Stimulated activated naive B cell treated with anti-CD40 and anti-IgM and Interleukin-4, amounts not matched to agents 10 μg/mL and 1 μg/mL and 100 μg/mL, for 72 hours (primary cell): ENCODE data around the gene CCNF.
A peak's percentile ranks its signal among the peaks of the same experiment; 100 is the strongest.
"Not testable (repeated sequence)": the region's sequence is repeated elsewhere in the genome, so short reads cannot be mapped to it uniquely, and the experiment has no call there.

Experiments used
- ATAC-seq, 2 donors: fragments of 150-1000 bp; cut with Tn5 transposase; replicated peaks; 2 replicates each; pipeline ENCODE4 v1.10.0; 2021; ENCODE audit warnings: moderate library complexity in 1 of 2
- DNase-seq: peaks from one replicate; pipeline ENCODE4 v3.0.0; 2021
- H3K27ac Mint-ChIP-seq: one replicate; pipeline ENCODE4 v1.8.0; 2022; ENCODE audit warnings: mild to moderate bottlenecking, mixed read lengths
- H3K27me3 Mint-ChIP-seq, 2 donors: one replicate each; pipeline ENCODE4 v1.8.0; 2022; ENCODE audit warnings: mixed read lengths in 2 of 2
- H3K36me3 Mint-ChIP-seq, 2 donors: one replicate each; pipeline ENCODE4 v1.8.0; 2022; ENCODE audit warnings: mixed read lengths in 2 of 2, mild to moderate bottlenecking in 1 of 2
- H3K4me1 Mint-ChIP-seq, 2 donors: one replicate each; pipeline ENCODE4 v1.8.0; 2022; ENCODE audit warnings: mixed read lengths in 2 of 2, mild to moderate bottlenecking in 1 of 2
- H3K4me3 Mint-ChIP-seq, 2 donors: one replicate each; pipeline ENCODE4 v1.8.0; 2022; ENCODE audit warnings: mild to moderate bottlenecking in 2 of 2, mixed read lengths in 2 of 2, moderate library complexity in 1 of 2
- H3K9me3 Mint-ChIP-seq, 2 donors: one replicate each; pipeline ENCODE4 v1.8.0; 2022; ENCODE audit warnings: mixed read lengths in 2 of 2, mild to moderate bottlenecking in 1 of 2

The CCNF gene

DNA sequence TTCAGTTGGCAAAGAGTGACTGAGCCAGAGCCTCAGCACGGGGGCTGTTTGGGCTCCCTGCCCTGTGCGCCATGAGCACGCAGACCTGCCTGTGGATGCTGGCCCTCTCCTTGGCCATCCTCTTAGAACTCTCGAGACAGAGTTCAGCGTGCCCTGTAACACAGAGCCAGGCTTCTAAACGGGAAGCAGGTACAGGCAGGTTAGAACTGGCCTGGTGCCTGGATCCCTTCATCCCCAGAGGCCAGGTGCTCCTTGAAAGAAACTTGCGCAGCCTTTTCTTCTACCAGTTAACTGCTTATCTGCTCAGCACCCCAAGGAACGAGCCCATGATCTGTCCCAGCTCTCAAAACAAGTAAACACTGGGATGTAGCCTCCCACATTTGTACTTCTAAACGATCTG is 6.9 kb downstream of the CCNF start:
- Mint-ChIP-seq H3K27ac (no peak overlapping the region), H3K4me3 (no peak overlapping the region), H3K9me3 (peaks cover 0 to 5% of the 10 kb centered on the region in 2 donors), H3K36me3 (peaks cover 24 to 35% of the 10 kb centered on the region in 2 donors), H3K4me1 (peaks cover 12 to 21% of the 10 kb centered on the region in 2 donors), H3K27me3 (no peaks in the 10 kb centered on the region)
- DNase-seq (no peak), ATAC-seq (no peak)

DNA sequence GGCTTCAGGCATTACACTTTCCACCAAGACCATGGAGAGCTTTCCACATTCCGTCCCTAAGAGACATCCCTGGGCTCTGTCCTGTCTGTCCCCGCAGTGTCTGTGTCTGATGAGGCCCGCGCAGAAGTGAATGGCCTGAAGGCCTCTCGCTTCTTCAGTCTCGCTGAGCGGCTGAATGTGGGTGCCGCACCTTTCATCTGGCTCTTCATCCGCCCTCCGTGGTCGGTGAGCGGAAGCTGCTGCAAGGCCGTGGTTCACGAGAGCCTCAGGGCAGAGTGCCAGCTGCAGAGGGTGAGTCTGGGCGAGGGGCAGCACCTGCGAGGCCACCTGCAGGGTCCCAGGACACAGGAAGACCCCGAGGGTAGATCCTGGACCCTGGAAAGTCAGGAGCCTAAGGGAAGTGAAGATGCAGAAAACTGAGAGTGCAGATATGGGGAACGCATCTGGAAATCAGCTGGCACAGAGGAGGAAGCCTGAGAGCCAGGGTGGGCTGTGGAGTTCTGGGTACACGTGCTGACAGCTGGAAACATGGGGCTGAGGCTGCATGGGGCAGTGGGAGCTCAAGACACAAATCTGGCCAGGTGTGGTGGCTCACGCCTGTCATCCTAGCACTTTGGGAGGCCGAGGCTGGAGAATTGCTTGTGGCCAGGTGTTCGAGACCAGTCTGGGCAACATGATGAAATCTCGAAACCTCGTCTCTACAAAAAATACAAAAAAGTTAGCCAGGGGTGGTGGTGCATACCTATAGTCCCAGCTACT is 8.0 kb downstream of the CCNF start:
- Mint-ChIP-seq H3K4me1 (peaks cover 12 to 21% of the 10 kb centered on the region in 2 donors), H3K4me3 (no peak overlapping the region), H3K36me3 (peaks cover 24 to 35% of the 10 kb centered on the region in 2 donors), H3K27ac (no peak overlapping the region), H3K9me3 (peaks cover 0 to 5% of the 10 kb centered on the region in 2 donors), H3K27me3 (no peaks in the 10 kb centered on the region)
- ATAC-seq: no peak
- DNase-seq: no peak

DNA sequence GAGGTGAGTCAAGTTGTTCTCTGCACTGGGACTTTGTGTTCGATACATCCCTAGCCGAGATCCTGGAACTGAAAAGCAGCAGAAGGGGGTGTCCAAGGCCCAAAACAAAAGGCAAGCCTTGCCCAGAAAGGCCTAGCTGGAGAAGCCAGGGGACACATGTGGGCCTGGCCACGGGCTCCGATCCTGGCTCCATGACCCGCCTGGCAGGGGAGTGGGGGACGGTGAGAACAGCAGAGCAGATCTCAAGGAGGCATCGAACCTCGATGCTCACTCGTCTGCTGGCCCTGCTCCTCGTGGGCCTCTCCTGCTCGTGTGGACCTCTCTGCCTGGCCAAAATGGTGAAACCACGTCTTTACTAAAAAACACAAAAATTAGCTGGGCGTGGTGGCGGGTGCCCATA is 8.9 kb downstream of the CCNF start:
- Mint-ChIP-seq H3K27me3 (no peaks in the 10 kb centered on the region), H3K27ac (no peak overlapping the region), H3K4me3 (no peak overlapping the region), H3K36me3 (peaks cover 21 to 32% of the 10 kb centered on the region in 2 donors), H3K4me1 (peaks cover 12 to 21% of the 10 kb centered on the region in 2 donors), H3K9me3 (peaks cover 0 to 5% of the 10 kb centered on the region in 2 donors)
- DNase-seq (no peak), ATAC-seq (no peak)

DNA sequence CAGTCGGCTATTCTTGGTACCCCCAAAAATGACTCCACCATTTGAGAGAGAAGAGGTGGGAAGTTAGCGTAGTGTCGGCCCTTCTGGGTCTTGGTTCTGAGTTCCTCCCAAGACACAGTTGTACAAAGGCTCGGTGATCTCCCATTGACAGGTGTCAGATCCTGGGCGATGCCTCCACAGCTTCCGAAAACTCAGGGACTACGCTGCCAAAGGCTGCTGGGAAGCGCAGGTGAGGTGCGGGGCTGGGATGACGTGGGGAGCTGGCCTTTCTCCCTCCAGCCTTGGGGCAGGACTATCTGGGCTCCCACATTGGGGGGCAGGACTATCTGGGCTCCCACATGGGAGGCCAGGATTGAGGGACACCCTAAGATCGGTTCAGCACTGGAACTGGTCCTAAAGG is 10.4 kb downstream of the CCNF start:
- no peak overlapping the region for H3K27ac Mint-ChIP-seq
- H3K9me3 Mint-ChIP-seq: peaks cover 0 to 5% of the 10 kb centered on the region in 2 donors
- no peak overlapping the region for H3K4me3 Mint-ChIP-seq
- H3K36me3 Mint-ChIP-seq: peaks cover 22 to 28% of the 10 kb centered on the region in 2 donors
- no peaks in the 10 kb centered on the region for H3K27me3 Mint-ChIP-seq
- no peak for ATAC-seq
- H3K4me1 Mint-ChIP-seq: peaks cover 12 to 21% of the 10 kb centered on the region in 2 donors
- DNase-seq: no peak

DNA sequence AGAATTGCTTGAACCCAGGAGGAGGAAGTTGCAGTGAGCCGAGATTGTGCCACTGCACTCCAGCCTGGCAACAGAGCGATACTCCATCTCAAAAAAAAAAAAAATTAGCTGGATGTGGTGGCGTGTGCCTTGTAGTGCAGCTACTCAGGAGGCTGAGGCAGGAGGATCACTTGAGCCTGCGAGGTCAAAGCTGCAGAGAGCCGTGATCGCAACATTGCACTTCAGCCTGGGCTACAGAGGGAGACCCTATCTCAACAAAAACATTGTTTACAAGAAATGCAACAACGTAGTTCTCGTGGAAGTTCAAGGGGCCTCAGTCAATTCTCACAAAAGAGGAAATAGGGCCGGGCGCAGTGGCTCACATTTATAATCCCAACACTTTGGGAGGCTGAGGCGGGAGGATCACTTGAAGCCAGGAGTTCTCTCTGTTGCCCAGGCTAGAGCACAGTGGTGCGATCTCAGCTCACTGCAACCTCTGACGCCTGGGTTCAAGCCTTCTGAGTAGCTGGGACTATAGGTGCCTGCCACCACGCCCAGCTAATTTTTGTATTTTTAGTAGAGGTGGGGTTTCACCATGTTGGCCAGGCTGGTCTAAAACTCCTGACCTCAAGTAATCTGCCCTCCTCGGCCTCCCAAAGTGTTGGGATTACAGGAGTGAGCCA is 12.0 kb downstream of the CCNF start:
- not testable (repeated sequence) for DNase-seq, H3K4me3 Mint-ChIP-seq, H3K9me3 Mint-ChIP-seq, H3K27ac Mint-ChIP-seq, ATAC-seq, H3K27me3 Mint-ChIP-seq
- Mint-ChIP-seq H3K4me1 (peaks cover 12 to 21% of the 10 kb centered on the region in 2 donors), H3K36me3 (peaks cover 28 to 41% of the 10 kb centered on the region in 2 donors)

DNA sequence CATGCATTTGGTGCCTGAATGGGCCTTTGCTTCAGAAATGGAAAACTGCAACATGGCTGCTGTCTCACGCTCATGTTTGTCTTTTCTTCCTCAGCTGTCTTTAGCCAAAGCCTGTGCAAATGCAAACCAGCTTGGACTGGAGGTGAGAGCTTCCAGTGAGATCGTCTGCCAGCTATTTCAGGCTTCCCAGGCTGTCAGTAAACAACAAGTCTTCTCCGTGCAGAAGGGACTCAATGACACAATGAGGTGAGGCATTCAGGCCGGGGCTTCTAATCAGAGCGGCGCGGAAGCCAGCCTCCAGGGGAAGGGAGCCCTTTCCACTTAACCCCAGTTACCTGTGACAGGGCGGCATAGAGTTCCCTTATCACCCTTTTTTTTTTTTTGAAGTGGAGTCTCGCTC is 14.3 kb downstream of the CCNF start:
- Mint-ChIP-seq H3K27me3 (no peaks in the 10 kb centered on the region), H3K4me3 (no peak overlapping the region), H3K36me3 (peaks cover 27 to 35% of the 10 kb centered on the region in 2 donors), H3K27ac (no peak overlapping the region), H3K4me1 (peaks cover 12 to 16% of the 10 kb centered on the region in 2 donors), H3K9me3 (peaks cover 0 to 5% of the 10 kb centered on the region in 2 donors)
- ATAC-seq (no peak), DNase-seq (no peak)

DNA sequence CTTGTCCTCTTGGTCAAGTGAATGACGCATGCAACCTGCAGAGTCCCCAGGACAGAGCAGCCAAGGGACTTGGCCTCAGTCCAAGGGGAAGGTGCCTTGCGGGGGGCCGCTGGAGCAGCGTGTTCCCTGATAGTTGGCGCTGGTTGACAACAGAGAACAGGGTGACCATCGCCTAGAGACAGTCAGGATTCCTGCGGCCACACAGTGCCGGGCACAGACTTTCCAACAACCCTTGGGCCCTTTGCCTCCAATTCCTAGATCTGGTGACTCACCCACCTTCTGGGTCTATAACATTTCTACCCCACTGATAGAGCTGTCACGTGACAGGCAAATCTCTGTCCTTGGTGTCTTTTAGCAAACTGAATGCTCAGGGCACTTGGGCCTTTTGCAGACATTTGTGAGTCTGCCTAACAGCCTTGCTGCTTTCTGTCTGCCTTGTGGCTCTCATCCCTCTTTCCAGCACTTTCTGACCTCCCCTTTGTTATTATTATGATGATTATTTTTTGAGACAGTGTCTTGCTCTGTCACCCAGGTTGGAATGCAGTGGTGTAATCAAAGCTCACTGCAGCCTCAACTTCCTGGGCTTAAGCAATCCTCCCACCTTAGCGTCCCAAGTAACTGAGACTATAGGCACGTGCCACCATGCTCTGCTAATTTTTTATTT is 18.8 kb downstream of the CCNF start:
- no peaks in the 10 kb centered on the region for H3K27me3 Mint-ChIP-seq
- H3K4me3 Mint-ChIP-seq: no peak overlapping the region
- no peaks in the 10 kb centered on the region for H3K4me1 Mint-ChIP-seq
- no peak overlapping the region for H3K27ac Mint-ChIP-seq
- H3K36me3 Mint-ChIP-seq: peaks cover 22 to 33% of the 10 kb centered on the region in 2 donors
- DNase-seq: no peak
- no peak for ATAC-seq
- H3K9me3 Mint-ChIP-seq: no peaks in the 10 kb centered on the region

DNA sequence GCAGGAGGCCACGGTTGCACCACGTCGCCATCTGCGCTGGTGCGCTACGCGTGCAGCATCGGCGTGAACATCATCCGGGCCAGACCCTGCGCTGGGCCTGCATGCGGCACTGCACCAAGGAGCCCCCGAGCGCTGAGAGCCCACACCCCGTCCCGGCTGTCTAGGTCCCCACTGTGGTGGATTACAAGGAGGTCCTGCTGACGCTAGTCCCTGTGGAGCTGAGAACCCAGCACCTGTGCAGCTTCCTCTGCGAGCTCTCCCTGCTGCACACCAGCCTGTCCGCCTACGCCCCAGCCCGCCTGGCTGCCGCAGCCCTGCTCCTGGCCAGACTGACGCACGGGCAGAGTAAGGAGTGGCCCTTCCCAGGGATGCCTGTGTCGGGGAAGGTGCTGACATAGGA is 19.9 kb downstream of the CCNF start:
- no peak for DNase-seq
- no peak overlapping the region for H3K4me3 Mint-ChIP-seq
- peaks cover 0 to 2% of the 10 kb centered on the region in 2 donors for H3K4me1 Mint-ChIP-seq
- H3K36me3 Mint-ChIP-seq: peaks cover 28 to 42% of the 10 kb centered on the region in 2 donors
- no peak overlapping the region for H3K27ac Mint-ChIP-seq
- H3K27me3 Mint-ChIP-seq: no peaks in the 10 kb centered on the region
- no peak for ATAC-seq
- no peaks in the 10 kb centered on the region for H3K9me3 Mint-ChIP-seq

DNA sequence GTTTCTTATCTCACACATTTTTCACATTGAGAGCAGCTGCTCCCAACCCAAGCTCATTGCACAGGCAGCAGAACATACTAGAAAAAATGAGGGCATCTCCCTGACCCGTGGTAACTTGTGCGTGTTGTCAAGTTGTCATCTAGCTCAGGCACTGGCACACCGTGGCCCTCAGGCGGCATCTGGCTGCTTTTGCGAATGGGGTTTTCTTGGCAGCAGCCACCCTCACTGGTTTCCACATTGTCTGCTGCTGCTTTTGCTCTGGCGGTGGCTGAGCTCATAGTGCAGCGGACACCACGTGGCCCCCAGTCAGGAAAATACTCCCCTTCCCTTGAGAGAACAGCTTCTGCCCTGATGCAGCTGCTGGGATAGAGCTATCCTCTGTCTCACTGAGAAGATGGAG is 21.3 kb downstream of the CCNF start:
- Mint-ChIP-seq H3K9me3 (no peaks in the 10 kb centered on the region), H3K4me1 (peaks cover 0 to 2% of the 10 kb centered on the region in 2 donors), H3K36me3 (peaks cover 21 to 41% of the 10 kb centered on the region in 2 donors), H3K27me3 (no peaks in the 10 kb centered on the region), H3K27ac (no peak overlapping the region), H3K4me3 (no peak overlapping the region)
- no peak for DNase-seq
- no peak for ATAC-seq

DNA sequence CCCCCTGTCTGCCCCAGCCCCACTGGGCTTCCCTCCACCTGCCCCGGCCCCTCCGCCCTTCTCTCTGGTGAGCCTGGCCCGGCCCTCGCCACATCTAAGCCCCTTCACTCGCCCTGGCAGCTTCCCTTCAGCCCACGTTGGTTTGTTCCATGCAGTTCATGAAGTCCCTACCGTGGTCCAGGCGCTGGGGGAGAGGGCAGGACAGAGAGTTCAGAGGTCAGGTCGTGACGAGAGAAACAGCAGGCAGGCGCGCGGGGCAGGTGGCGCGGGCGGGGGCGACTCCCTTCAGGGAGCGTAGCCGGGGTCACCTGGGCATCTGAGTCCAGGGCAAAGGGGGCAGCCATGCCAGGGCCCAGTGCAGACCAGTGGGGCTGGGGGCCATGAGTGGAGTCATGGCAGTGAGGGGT is 21.7 kb downstream of the CCNF start:
- ATAC-seq (no peak), DNase-seq (no peak)
- H3K4me3 Mint-ChIP-seq: no peak overlapping the region
- peaks cover 19 to 39% of the 10 kb centered on the region in 2 donors for H3K36me3 Mint-ChIP-seq
- H3K27ac Mint-ChIP-seq: no peak overlapping the region
- H3K4me1 Mint-ChIP-seq: peaks cover 0 to 2% of the 10 kb centered on the region in 2 donors
- H3K27me3 Mint-ChIP-seq: no peaks in the 10 kb centered on the region
- no peaks in the 10 kb centered on the region for H3K9me3 Mint-ChIP-seq

DNA sequence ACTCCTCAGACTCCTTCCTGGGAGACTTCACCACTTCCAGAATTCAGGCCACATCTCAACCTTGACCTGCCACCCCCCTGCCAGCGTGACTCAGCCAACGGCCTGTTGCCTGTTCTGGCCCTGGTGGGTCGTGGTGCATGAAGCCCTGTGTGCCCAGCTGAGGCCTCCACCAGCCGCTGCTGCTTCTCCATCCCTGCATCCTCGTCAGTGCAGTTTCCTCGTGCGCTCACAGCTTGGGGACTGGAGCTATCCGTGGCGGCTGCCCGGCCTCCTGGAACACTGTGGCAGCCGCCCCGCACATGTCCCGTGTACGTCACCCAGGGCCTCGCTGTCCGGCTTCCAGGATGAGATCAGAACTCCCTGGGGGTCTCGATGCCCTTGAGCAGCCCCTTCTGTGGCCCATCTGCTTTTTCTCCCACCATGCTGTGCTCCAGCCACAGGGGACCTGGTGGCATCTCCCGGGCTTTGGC is 22.6 kb downstream of the CCNF start:
- peaks cover 16 to 34% of the 10 kb centered on the region in 2 donors for H3K36me3 Mint-ChIP-seq
- no peaks in the 10 kb centered on the region for H3K27me3 Mint-ChIP-seq
- peak overlapping the region; percentile 37 for H3K27ac Mint-ChIP-seq
- no peak overlapping the region for H3K4me3 Mint-ChIP-seq
- DNase-seq: no peak
- no peak for ATAC-seq
- no peaks in the 10 kb centered on the region for H3K9me3 Mint-ChIP-seq
- peaks cover 0 to 2% of the 10 kb centered on the region in 2 donors for H3K4me1 Mint-ChIP-seq

DNA sequence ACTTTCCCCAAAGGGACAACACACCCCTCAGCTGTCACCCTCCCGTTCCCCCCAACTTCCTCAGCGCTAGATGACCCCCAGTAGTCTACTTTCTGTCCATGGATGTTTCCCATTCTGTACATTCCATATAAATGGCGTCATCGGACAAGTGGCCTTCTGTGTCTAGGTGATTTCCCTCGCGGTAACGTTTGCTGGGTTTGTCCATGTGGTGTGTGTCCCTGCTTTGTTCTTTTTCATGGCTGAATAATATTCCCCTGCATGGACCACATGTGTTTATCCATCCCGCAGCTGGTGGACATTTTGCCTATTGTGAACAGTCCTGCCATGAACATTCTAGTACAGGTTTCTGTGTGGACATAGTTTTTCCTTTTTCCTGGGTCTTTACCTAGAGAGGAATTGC is 23.4 kb downstream of the CCNF start:
- Mint-ChIP-seq H3K27me3 (no peaks in the 10 kb centered on the region), H3K9me3 (no peaks in the 10 kb centered on the region), H3K4me1 (peaks cover 0 to 2% of the 10 kb centered on the region in 2 donors), H3K4me3 (no peak overlapping the region), H3K36me3 (peaks cover 17 to 35% of the 10 kb centered on the region in 2 donors), H3K27ac (no peak overlapping the region)
- DNase-seq (no peak), ATAC-seq (no peak)

DNA sequence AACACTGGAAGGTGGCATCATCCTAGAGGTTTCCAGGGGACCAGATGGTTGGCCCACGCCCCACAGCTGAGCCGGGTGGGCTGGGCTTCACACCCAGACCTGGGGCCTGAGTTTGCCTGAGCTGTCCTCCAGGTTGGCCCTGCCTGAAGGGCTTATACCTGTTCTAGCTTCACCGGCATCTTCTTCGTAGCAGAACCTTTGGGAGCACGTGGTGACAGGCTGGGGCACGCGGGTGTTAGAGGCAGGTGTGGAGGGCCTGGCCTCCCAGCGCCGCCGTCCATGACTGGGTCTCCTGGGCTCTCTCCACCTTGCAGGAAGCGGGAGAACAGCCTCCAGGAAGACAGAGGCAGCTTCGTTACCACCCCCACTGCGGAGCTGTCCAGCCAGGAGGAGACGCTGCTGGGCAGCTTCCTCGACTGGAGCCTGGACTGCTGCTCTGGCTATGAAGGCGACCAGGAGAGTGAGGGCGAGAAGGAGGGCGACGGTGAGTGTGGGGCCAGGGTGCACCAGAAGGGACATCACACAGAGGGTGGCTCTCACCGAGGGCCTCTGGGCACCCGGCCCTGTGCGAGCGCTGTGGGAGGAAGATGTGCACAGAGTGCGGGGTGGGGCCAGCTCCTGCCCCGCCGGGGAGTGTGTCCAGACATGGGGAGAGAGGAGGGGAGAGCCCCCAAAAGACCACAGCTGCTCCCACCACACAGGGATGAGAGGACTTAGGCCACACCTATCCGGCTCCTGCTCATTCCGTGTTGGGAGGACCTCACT is 26.0 kb downstream of the CCNF start:
- Mint-ChIP-seq H3K27ac (peak overlapping the region; percentile 37), H3K36me3 (peaks cover 17 to 39% of the 10 kb centered on the region in 2 donors), H3K27me3 (no peaks in the 10 kb centered on the region), H3K9me3 (no peaks in the 10 kb centered on the region), H3K4me3 (no peak overlapping the region), H3K4me1 (peaks cover 8 to 9% of the 10 kb centered on the region in 2 donors)
- no peak for ATAC-seq
- DNase-seq: no peak
